Measurements from ENCODE around the gene MKKS.
"Not testable (repeated sequence)": the region's sequence is repeated elsewhere in the genome, so short reads cannot be mapped to it uniquely, and the experiment has no call there.

The MKKS gene

GRCh38 chr20:10411673-10412072 lies 22.3 kb downstream of the MKKS start:
- DNase-seq: no peak

- no peak for DNase-seq
These were observed 25.8 kb downstream of the MKKS start for GRCh38 chr20:10408108-10408813.

- DNase-seq: no peak
These were observed 29.0 kb downstream of the MKKS start for GRCh38 chr20:10404959-10405530.

- no peak for DNase-seq
These were observed 29.9 kb downstream of the MKKS start for GRCh38 chr20:10404023-10404628.

- no peak for DNase-seq
These were observed 30.9 kb downstream of the MKKS start for GRCh38 chr20:10402938-10403608.

GRCh38 chr20:10398834-10399369 lies 35.1 kb downstream of the MKKS start:
- DNase-seq: no peak

GRCh38 chr20:10394752-10395151 lies 39.3 kb downstream of the MKKS start:
- DNase-seq: not testable (repeated sequence)

GRCh38 chr20:10390709-10391108 lies 43.3 kb downstream of the MKKS start:
- no peak for DNase-seq

- no peak for DNase-seq
These were observed 45.4 kb downstream of the MKKS start for GRCh38 chr20:10388597-10388996.

GRCh38 chr20:10387686-10388085 lies 46.3 kb downstream of the MKKS start:
- no peak for DNase-seq

GRCh38 chr20:10385850-10386544 lies 48.0 kb downstream of the MKKS start:
- DNase-seq: no peak

- no peak for DNase-seq
These were observed 52.5 kb downstream of the MKKS start for GRCh38 chr20:10381477-10381876.

- DNase-seq: no peak
These were observed 54.3 kb downstream of the MKKS start for GRCh38 chr20:10379761-10380160.

- no peak for DNase-seq
These were observed 57.5 kb downstream of the MKKS start for GRCh38 chr20:10376270-10377075.

GRCh38 chr20:10375191-10375590 lies 58.8 kb downstream of the MKKS start:
- DNase-seq: no peak

GRCh38 chr20:10374036-10374435 lies 60.0 kb downstream of the MKKS start:
- no peak for DNase-seq

GRCh38 chr20:10371467-10371866 lies 62.6 kb downstream of the MKKS start:
- no peak for DNase-seq

- no peak for DNase-seq
These were observed 63.7 kb downstream of the MKKS start for GRCh38 chr20:10370091-10370887.

GRCh38 chr20:10369723-10370090 lies 64.3 kb downstream of the MKKS start:
- no peak for DNase-seq

- no peak for DNase-seq
These were observed 65.3 kb downstream of the MKKS start for GRCh38 chr20:10368702-10369041.

GRCh38 chr20:10367943-10368701 lies 65.9 kb downstream of the MKKS start:
- DNase-seq: no peak
